ENCODE measurements around the gene SLC25A41. TPM values are rescaled to one million over a fixed set of nuclear protein-coding genes. Genes with fewer than 3 reads are reported as not detected.

The SLC25A41 gene
- total RNA-seq, 2 experiments from 2014 or later, result not detected

DNA sequence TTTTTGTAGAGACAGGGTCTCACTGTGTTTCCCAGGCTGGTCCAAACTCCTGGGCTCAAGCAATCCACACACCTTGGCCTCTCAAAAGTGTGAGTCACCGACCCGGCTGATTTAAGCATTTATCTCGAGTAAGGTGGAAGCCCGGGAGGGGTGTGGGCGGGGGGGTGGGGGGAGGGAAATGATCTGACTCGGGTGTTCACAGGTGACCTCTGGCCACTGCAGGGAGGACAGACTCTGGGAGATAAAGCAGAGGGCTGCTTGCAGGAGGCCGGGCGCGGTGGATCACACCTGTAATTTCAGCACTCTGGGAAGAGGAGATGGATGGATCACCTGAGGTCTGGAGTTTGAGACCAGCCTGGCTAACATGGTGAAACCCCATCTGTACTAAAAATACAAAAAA lies 40.1 kb upstream of the SLC25A41 start:
- POLR2A ChIA-PET, result no interaction called here
- Mint-ChIP-seq H3K27ac (no peak overlapping the region), H3K9me3 (no peaks in the 10 kb centered on the region), H3K36me3 (peaks cover 21% of the 10 kb centered on the region), H3K4me1 (ENCODE audit: low read depth) (peaks cover 5% of the 10 kb centered on the region), H3K27me3 (no peaks in the 10 kb centered on the region), H3K4me3 (no peak overlapping the region)
- no peak for DNase-seq
- intact Hi-C loops (cut with micrococcal nuclease), result no loop called here
- CTCF ChIA-PET, result interaction anchor here (0.9 kb wide), 1 partner anchor 8 kb away, joined by 3 read pairs; the partner anchor contains the start of gene DENND1C

DNA sequence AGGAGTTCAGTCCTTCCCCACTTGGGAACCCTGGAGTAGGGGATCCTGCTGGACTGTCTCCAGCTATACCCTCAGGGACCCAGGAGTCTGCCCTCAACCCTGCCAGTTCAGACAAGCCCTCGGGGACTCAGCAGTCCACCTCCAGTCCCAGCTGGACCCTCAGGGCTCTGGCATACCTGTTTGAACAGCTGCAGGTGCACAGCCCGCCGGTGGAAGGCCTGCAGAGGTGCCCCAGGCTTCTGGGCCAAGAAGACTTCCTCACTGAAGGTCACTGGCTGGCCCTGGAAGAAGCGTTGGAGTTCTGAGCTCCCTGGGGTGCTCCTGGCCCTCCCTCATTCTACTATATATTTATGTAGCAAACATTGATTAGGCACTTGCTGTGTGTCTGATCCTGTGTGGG lies 39.1 kb upstream of the SLC25A41 start:
- no peak for DNase-seq
- H3K27me3 Mint-ChIP-seq, result no peaks in the 10 kb centered on the region
- no peak overlapping the region for H3K4me3 Mint-ChIP-seq
- H3K9me3 Mint-ChIP-seq, result no peaks in the 10 kb centered on the region
- peaks cover 5% of the 10 kb centered on the region for H3K4me1 Mint-ChIP-seq (ENCODE audit: low read depth)
- CTCF ChIA-PET, result interaction anchor here (0.9 kb wide), 1 partner anchor 9 kb away, joined by 3 read pairs; the partner anchor contains the start of gene DENND1C
- H3K27ac Mint-ChIP-seq, result no peak overlapping the region
- POLR2A ChIA-PET, result interaction anchor here (0.6 kb wide), 1 partner anchor 112 kb away, joined by 3 read pairs; the partner anchor contains the start of gene CLPP
- peaks cover 26% of the 10 kb centered on the region for H3K36me3 Mint-ChIP-seq
- intact Hi-C loops (cut with micrococcal nuclease), result no loop called here

DNA sequence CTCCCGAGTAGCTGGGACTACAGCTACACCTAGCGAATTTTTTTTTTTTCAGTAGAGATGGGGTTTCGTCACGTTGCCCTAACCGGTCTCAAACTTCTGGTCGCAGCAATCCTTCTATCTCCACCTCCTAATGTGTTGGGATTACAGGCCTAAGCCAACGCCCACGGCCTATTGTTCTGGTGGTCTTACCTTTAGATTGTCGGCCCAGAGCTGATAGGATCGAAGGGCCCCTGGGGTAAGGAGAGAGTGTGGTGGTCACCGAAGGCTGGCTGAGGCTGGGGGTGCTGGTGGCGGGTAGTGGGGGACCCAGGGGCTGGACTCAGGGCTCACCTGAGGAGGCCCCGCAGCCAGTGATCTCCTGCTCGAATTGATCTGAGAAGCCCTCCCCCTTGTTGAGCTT lies 37.5 kb upstream of the SLC25A41 start:
- Mint-ChIP-seq H3K36me3 (peaks cover 20% of the 10 kb centered on the region), H3K9me3 (no peaks in the 10 kb centered on the region), H3K4me1 (ENCODE audit: low read depth) (peaks cover 5% of the 10 kb centered on the region), H3K27me3 (no peaks in the 10 kb centered on the region), H3K27ac (no peak overlapping the region), H3K4me3 (no peak overlapping the region)
- POLR2A ChIA-PET, result no interaction called here
- CTCF ChIA-PET, result no interaction called here
- DNase-seq, result no peak
- intact Hi-C loops (cut with micrococcal nuclease), result no loop called here

DNA sequence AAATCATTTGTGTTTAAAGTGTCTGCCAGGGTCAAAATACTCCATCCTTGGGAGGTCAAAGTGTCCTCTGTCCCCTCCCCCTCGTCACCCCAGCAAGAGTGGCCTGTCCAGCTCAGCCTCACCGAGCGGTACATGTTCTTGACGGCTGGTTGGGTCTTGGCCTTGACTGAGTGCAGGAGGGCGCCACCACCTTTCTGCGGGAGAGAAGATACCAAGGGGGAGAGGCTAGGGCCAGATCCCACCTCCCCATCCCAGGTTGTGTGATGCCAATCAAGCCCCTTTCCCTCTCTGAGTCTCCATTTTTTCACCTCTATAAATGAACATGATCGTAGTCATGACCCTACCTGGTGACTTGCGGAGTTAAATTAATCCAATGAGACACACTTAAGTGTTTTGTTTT lies 36.6 kb upstream of the SLC25A41 start:
- ChIA-PET CTCF (no interaction called here), POLR2A (no interaction called here)

DNA sequence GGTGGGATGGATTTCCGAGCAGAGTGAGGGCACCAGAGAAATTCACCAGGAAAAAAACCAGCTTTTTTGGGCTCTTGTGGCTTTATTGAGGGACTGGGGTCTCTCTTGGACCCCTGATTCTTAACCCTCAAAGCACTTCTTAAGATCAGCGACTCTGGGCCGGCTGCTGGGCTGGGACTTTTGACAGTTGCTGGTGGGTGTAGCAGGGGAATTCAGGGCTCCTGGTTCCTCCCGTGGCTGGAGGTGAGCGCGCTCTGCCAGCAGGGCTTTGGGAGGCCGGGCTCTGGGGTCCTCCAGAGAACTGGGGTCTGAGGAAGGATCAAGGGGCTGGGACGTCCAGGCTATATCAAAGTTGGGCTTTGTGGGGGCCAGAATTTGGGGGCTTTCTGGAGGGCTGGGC lies 33.8 kb upstream of the SLC25A41 start:
- POLR2A ChIA-PET, result no interaction called here
- Mint-ChIP-seq H3K27ac (no peak overlapping the region), H3K9me3 (no peaks in the 10 kb centered on the region), H3K27me3 (no peaks in the 10 kb centered on the region), H3K36me3 (peaks cover 15% of the 10 kb centered on the region), H3K4me3 (no peak overlapping the region), H3K4me1 (ENCODE audit: low read depth) (peaks cover 9% of the 10 kb centered on the region)
- intact Hi-C loops (cut with micrococcal nuclease), result no loop called here
- CTCF ChIA-PET, result no interaction called here
- DNase-seq, result no peak

More for the DNA sequence above, 36.6 kb upstream of the SLC25A41 start:
- DNase-seq, result no peak
- intact Hi-C loops (cut with micrococcal nuclease), result no loop called here
- H3K27ac Mint-ChIP-seq, result no peak overlapping the region
- no peaks in the 10 kb centered on the region for H3K27me3 Mint-ChIP-seq
- no peaks in the 10 kb centered on the region for H3K9me3 Mint-ChIP-seq
- H3K36me3 Mint-ChIP-seq, result peaks cover 18% of the 10 kb centered on the region
- H3K4me1 Mint-ChIP-seq (ENCODE audit: low read depth), result peaks cover 5% of the 10 kb centered on the region
- H3K4me3 Mint-ChIP-seq, result no peak overlapping the region

DNA sequence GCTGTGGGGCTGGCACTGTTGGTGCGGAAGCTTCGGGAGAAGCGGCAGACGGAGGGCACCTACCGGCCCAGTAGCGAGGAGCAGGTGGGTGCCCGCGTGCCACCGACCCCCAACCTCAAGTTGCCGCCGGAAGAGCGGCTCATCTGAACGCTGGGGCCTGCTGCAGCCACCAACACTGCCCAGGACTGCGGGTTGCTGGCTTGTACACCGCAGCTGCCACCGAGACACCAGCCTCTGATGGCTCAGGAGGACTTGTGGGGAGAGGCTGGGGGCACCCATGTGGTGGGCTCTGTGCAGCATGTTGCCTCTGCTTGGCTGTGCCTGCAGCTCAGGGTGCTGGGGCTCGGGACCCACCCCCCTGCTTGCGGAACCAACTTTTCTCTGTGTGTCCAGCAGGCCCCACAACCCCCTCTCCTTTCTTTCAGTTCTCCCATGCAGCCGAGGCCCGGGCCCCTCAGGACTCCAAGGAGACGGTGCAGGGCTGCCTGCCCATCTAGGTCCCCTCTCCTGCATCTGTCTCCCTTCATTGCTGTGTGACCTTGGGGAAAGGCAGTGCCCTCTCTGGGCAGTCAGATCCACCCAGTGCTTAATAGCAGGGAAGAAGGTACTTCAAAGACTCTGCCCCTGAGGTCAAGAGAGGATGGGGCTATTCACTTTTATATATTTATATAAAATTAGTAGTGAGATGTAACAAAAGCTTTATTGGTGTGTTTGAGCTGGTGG lies 33.1 kb upstream of the SLC25A41 start:
- no peaks in the 10 kb centered on the region for H3K9me3 Mint-ChIP-seq
- CTCF ChIA-PET, result no interaction called here

DNA sequence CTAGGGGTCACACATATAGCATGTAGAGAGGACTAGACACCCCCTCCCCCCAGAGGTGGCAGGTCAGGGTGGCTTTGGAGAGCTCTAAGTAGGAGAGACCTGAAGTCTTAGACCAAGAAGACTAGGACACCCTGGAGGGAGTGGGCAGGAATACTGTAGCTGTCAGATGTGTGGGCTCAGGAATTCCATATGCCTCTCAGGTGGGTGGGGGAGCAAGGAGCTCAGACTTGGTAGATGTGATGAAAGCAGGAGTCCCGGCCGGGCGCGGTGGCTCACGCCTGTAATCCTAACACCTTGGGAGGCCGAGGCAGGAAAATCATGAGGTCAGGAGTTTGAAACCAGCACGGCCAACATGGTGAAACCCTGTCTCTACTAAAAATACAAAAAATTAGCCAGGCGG lies 32.1 kb upstream of the SLC25A41 start:
- CTCF ChIA-PET, result interaction anchor here (1.2 kb wide), 1 partner anchor 16 kb away, joined by 3 read pairs; the partner anchor contains the start of gene DENND1C
- intact Hi-C loops (cut with micrococcal nuclease), result no loop called here
- POLR2A ChIA-PET, result no interaction called here
- no peak overlapping the region for H3K27ac Mint-ChIP-seq
- H3K4me3 Mint-ChIP-seq, result no peak overlapping the region
- no peak for DNase-seq
- H3K9me3 Mint-ChIP-seq, result no peaks in the 10 kb centered on the region
- H3K36me3 Mint-ChIP-seq, result peaks cover 13% of the 10 kb centered on the region
- peaks cover 9% of the 10 kb centered on the region for H3K4me1 Mint-ChIP-seq (ENCODE audit: low read depth)
- H3K27me3 Mint-ChIP-seq, result no peaks in the 10 kb centered on the region

More for the DNA sequence above, 33.1 kb upstream of the SLC25A41 start:
- peaks cover 15% of the 10 kb centered on the region for H3K36me3 Mint-ChIP-seq
- no peak for DNase-seq
- H3K4me1 Mint-ChIP-seq (ENCODE audit: low read depth), result peaks cover 9% of the 10 kb centered on the region
- H3K27ac Mint-ChIP-seq, result no peak overlapping the region
- H3K4me3 Mint-ChIP-seq, result no peak overlapping the region
- POLR2A ChIA-PET, result no interaction called here
- no peaks in the 10 kb centered on the region for H3K27me3 Mint-ChIP-seq
- intact Hi-C loops (cut with micrococcal nuclease), result no loop called here

DNA sequence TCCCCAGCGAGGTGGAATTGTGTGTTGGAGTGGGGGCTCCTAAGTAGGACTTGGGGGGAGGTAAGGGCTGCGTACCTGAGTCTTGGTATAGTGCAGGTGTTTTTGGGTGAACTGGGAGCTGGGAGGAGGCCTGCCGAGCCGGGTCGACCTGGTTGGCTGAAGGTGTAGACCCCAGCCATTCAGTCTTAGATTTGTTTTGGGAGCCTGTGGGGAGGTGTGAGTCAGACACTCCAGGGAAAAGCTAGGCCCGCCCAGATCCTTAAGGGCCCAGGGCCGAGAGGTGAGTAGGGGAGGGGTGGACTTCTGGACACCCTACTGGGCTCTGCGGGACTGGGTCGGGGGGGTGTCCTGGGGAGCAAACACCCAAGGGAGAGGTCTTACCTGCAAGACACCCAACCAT lies 31.4 kb upstream of the SLC25A41 start:
- H3K4me3 Mint-ChIP-seq, result no peak overlapping the region
- H3K27ac Mint-ChIP-seq, result no peak overlapping the region
- intact Hi-C loops (cut with micrococcal nuclease), result no loop called here
- no peaks in the 10 kb centered on the region for H3K9me3 Mint-ChIP-seq
- H3K36me3 Mint-ChIP-seq, result peaks cover 9% of the 10 kb centered on the region
- H3K27me3 Mint-ChIP-seq, result no peaks in the 10 kb centered on the region
- peaks cover 12% of the 10 kb centered on the region for H3K4me1 Mint-ChIP-seq (ENCODE audit: low read depth)
- no peak for DNase-seq
- CTCF ChIA-PET, result interaction anchor here (1.2 kb wide), 1 partner anchor 16 kb away, joined by 3 read pairs; the partner anchor contains the start of gene DENND1C
- POLR2A ChIA-PET, result no interaction called here

DNA sequence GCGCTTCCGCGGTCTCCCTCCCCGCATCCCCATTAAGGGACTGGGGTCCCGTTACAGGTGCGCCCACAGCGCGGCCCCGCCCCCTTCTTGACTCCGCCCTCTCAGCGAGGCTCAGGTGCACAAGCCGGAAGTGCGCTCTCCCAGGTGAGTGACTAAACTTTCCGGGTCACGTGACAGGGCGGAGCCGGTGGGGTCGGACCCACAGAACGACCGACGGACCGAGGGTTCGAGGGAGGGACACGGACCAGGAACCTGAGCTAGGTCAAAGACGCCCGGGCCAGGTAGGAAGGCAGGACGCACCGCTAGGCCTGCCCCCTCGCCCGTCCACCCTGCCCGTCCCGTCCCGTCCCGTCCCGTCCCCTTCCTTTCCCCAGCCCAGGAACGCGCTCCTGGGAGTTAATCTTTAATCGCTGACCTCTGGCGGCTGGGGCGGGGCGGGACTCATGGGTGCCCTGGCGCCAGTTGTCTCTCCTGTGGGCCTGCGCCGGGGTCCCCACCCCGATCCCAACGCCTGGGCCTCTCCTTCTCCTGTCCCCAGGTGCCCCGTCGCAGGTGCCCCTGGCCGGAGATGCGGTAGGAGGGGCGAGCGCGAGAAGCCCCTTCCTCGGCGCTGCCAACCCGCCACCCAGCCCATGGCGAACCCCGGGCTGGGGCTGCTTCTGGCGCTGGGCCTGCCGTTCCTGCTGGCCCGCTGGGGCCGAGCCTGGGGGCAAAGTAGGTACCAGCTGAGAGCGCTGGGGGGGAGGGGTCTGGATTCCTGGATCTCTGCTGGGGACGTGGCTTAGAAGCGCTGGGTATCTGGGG lies 30.7 kb upstream of the SLC25A41 start, which contains the start of gene CRB3:
Gene CRB3, plus strand, starts transcription at position 202 of the 804 bp plus-strand sequence. Its CDS starts 431 bp downstream, at position 633.
- peaks cover 15% of the 10 kb centered on the region for H3K4me1 Mint-ChIP-seq (ENCODE audit: low read depth)
- peak; percentile 58 for DNase-seq
- ChIA-PET POLR2A (interaction anchor here (0.7 kb wide), 1 partner anchor 78 kb away, joined by 3 read pairs; no protein-coding TSS in a partner anchor), CTCF (interaction anchor here (1.2 kb wide), 1 partner anchor 17 kb away, joined by 3 read pairs; the partner anchor contains the start of gene DENND1C)
- H3K27ac Mint-ChIP-seq, result no peak within 1 kb of the TSS
- H3K27me3 Mint-ChIP-seq, result no peaks in the 10 kb centered on the region
- peaks cover 7% of the 10 kb centered on the region for H3K36me3 Mint-ChIP-seq
- peak within 1 kb of the TSS; percentile 32 for H3K4me3 Mint-ChIP-seq
- H3K9me3 Mint-ChIP-seq, result no peaks in the 10 kb centered on the region
- intact Hi-C loops (cut with micrococcal nuclease), result loop anchor here (5.0 kb wide), 1 partner anchor 53 kb away; no protein-coding TSS in a partner anchor

DNA sequence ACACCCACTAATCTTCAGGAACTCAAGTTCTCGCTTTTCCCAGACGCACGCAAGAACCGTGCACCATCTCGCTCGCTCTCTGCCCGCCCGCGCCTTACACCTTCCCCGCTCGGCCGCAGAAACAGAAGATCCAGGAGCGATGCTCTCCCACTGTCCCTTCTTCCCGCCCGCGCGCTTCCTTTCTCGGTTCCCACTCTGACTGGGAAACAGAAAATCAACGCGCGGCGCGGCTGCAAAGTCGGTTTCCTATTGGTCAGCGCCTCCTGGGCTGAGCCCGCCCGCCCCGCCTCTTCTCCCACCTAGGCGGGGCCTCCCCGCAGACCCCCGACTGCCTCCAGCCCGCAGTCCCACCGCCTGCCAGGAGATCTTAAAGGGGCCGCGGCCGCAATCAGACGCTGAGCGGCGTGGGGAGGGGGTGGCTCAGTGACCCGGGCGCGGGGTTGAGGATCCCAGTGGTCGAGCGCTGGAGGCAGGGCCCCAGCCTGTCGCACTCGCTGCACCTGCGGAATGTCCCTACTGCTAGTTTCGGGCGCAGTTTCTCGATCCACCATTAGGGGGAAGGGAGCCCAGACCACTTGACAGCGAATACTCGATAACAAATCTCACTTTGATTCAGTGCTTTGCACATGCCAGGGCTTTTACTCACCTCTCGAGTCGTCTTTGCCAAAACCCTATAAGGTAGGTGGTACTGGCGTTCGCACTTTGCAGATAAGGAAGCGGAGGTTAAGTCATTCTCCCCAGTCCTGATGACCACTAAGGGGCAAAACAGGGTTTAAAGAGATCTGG lies 26.7 kb upstream of the SLC25A41 start:
- POLR2A ChIA-PET, result interaction anchor here (1.1 kb wide), 1 partner anchor 21 kb away, joined by 3 read pairs; the partner anchor contains the start of gene DENND1C
- Mint-ChIP-seq H3K27ac (peak overlapping the region; percentile 88), H3K4me1 (ENCODE audit: low read depth) (peaks cover 21% of the 10 kb centered on the region), H3K4me3 (peak overlapping the region; percentile 91), H3K9me3 (peaks cover 8% of the 10 kb centered on the region), H3K36me3 (peaks cover 11% of the 10 kb centered on the region), H3K27me3 (no peaks in the 10 kb centered on the region)
- CTCF ChIA-PET, result interaction anchor here (0.6 kb wide), 1 partner anchor 61 kb away, joined by 4 read pairs; no protein-coding TSS in a partner anchor
- intact Hi-C loops (cut with micrococcal nuclease), result loop anchor here (1.0 to 5.0 kb wide), 6 partner anchors 21 to 261 kb away; partner anchors contain the start of genes DENND1C and GTF2F1
- DNase-seq, result peak; percentile 98

DNA sequence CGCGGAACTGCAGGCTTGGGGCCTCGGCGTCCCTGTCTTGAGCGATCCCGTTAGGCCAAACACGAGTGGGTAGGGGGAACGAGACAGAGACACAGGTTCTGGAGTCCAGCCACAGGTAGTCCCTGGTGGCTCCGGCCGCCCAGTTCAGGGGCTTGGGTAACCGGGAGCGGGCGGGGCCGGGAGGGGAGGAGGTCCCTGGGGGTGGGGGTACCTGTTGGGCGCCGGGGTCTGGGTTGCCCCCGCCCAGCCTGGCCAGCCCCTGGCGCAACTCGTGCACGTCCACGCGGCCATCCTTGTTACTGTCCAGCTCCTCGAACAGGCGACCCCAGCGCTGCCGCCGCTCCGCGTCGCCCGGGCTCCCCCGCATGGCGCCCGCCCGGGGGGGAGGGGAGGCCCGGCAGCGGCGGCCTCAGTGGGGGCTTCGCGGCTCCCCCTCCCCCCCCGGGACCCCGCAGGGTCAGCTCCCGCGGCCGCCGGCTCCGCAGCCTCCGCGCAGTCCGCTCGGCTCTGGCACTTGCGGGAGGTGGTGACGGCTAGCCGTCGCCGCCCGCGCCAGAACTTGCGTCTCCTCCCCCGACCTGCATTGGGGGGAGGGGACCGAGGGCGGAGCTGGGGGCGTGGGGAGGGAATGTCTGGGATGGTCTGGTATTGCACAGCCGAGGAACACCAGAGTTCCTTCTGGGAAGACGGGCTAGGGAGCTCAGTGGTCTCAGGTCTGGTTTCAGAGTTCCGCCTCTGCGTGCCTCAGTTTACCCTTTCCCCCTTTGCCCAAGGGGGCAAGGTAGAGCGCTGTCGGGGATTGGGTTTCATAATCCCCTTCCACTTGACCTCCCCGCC lies 25.9 kb upstream of the SLC25A41 start, which contains the start of gene SLC25A23:
Gene SLC25A23, minus strand, starts transcription at position 531 of the 837 bp plus-strand sequence. Its CDS starts 164 bp downstream, at position 367.
- peak; percentile 73 for DNase-seq
- intact Hi-C loops (cut with micrococcal nuclease), result loop anchor here (1.0 to 5.0 kb wide), 6 partner anchors 22 to 260 kb away; partner anchors contain the start of genes DENND1C and GTF2F1
- peaks cover 16% of the 10 kb centered on the region for H3K4me1 Mint-ChIP-seq (ENCODE audit: low read depth)
- H3K36me3 Mint-ChIP-seq, result peaks cover 19% of the 10 kb centered on the region
- CTCF ChIA-PET, result no interaction called here
- H3K9me3 Mint-ChIP-seq, result peaks cover 16% of the 10 kb centered on the region
- H3K27me3 Mint-ChIP-seq, result no peaks in the 10 kb centered on the region
- POLR2A ChIA-PET, result interaction anchor here (1.1 kb wide), 1 partner anchor 22 kb away, joined by 3 read pairs; the partner anchor contains the start of gene DENND1C
- peak within 1 kb of the TSS; percentile 88 for H3K27ac Mint-ChIP-seq
- H3K4me3 Mint-ChIP-seq, result peak within 1 kb of the TSS; percentile 91

Measured in activated CD4-positive, alpha-beta memory T cell treated with anti-CD3 and anti-CD28 coated beads for 36 hours (primary cell).